GM18499 (cell line): Measurements from ENCODE around the gene NXPH4.

Experiments
- ATAC-seq: cut with Tn5 transposase; IDR thresholded peaks from one replicate; pipeline ENCODE4 v1.9.1; 2021; ENCODE audit warnings: moderate number of reproducible peaks; ENCODE audit not compliant: insufficient read depth, unreplicated experiment

The NXPH4 gene

GRCh38 chr12:57216921-57217879, 606 bp downstream of the NXPH4 start:
- ATAC-seq = no peak

- no peak for ATAC-seq
Measured at GRCh38 chr12:57218030-57218853, 1.6 kb downstream of the NXPH4 start.

DNA sequence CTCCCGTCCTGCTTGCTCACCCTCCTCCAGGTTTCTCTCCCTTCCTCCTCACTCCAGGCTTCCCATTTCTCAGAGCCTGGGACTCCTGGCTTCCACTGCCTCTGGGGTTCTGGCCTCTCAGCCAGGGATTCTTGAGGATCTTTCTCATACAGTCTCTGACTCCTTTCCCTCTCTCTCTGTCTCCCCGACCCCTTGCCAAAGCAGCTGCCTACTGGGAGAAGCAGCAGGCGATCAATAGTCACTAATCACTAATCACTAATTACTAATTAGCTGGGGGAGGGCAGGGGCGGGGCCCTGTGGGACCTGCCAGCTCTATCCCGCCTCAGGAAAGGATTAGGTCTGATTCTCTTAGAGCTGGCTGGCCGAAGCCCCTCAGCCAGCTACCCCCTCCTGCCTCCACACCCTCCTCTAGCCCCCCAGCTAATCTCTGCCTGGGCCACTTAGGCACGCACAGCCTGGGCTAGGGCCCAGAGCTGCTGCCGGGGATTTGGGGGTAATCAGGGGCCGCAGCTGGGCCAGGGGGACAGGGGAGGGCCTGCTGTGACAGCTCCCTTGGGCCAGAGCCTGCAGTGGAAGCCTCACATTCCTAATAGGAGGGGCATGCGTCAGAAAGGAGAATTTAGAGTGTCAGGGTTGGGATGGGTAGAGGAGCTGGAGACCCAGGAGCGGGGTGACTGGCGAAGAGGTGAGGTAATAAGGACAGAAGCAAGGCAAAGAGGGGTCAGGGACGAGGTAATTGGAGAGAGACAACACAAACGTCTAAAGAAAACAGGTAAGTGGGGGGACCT, 2.8 kb downstream of the NXPH4 start:
- no peak for ATAC-seq

GRCh38 chr12:57219993-57220754, 3.6 kb downstream of the NXPH4 start:
- ATAC-seq = no peak

DNA sequence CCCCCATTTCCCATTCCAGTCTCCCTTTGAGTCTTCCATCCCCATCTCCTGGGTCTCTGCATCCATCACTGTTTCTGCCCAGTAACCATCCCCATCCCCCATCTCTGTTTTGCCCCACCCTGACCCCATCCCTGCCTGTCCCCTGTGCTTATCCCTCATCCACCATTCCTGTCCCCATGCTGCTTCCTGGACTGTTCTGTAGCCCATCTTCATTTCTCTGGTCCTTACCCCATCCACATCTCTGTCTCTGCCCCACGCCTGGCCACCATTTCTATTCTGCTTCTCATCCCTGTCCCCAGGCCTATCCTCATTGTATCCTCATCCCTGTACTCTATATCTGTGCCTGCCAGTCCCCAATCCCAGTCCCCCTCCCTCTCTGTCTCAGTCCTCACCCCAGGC, 4.2 kb downstream of the NXPH4 start:
- ATAC-seq = no peak

- ATAC-seq = no peak
Measured at GRCh38 chr12:57221169-57221917, 4.7 kb downstream of the NXPH4 start.

GRCh38 chr12:57222286-57223190, 5.9 kb downstream of the NXPH4 start:
- no peak for ATAC-seq

DNA sequence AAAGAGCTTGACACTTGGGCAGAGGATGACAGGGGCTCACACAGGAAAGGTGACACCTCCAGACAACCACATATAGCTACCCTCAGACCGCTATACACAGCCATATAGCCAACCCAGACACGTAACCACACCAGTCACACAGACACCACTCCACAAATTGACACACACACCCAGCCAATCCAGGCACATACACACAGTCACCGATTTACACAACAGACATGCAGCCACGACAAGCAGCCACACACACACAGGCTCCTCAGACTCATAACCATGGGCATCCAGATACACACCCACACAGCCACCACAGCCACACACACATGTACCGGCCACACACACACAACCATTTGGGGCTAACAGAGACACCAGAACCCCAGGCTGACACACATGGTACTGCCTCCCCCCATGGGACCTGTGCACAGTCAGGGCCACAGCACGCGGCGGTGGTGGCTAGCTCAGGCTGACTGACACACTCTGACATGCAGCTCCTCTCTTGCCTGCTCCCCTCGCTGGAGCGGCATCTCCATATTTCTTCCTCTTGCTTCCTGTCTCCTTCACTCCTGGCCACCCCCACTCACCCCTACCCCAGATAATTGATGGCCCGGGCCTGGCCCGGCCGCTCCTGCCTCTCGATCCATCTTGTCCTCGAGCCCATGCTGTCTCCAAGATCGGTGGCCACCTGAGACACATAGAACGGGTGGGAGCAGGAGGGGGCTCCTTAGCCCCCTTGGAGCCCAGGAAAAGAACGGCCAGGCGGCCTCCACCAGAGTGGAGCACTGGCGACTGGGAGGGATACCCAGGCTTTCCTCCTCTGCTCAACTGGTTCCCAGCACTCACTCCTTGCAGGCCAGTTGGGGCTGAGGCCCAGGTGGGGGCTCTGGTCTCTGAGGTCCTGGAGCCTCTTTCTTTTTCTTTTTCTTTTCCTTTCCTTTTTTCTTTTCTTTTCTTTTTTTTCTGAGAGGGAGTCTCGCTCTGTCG, 6.9 kb downstream of the NXPH4 start:
- ATAC-seq = no peak

GRCh38 chr12:57224278-57224972, 7.8 kb downstream of the NXPH4 start:
- ATAC-seq = no peak

GRCh38 chr12:57224973-57225679, 8.5 kb downstream of the NXPH4 start:
- ATAC-seq = no peak

DNA sequence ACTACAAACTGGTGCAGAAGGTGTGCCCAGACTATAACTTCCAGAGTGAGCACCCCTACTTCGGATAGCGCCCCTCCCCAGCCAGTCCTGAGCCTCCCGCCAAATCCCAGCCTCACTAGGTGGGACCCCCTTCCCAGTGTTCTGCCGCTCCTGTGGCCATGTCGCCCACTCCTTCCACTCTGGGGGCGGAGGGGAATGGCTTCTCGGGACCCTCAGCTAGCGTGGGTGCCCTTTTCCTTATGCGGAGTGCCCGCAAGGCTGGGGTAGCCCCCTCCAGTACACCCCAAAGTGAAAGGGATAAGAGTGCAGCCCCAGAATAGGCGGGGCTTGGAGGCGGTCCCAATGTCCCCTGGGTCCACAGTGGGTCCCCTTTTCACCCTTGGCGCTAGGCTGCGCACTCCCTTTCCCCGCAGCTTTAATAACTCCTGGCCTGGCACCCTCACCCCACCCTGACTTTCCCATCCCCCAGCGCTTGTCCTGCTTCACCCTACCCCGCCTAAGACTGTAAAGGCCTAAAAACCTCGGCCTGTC, 9.2 kb downstream of the NXPH4 start:
- ATAC-seq = no peak

- ATAC-seq = no peak
Measured at GRCh38 chr12:57226588-57227314, 10.2 kb downstream of the NXPH4 start.

DNA sequence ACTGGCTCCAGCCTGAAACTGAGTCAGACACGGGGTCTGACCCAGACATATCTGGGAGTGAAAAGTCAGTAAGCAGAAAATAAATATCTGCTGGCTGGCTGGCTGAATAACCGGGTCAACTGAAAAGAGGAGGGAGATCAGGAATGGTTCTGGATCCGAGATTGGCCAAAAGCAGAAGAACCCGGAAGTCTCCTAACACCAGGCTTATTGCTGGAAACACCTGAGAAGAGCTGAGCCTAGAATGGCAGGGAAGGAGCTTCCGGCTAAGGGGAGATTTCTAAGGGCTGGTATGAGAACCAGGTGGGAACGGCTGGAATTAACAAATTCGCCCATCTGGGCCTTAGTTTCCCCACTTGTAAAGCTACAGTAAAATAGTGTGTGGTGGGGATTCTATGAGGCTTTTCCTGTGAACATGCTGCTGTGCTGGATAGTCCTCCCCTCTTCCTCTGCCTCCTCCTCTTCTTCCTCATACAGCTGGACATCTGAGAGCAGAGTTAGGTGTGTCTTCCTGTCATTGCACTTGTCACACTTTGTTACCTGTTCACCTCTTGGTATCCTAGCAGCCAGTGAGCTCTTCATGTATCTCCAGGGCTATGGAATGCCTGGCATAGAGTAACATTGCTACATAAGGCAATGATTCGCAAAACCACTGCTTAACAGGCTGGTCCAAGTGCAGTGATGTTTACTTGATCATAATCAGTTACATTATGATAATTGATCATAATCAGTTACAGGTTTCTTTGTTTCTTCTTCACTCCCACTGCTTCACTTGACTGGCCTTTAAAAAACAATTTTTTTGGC, 10.9 kb downstream of the NXPH4 start:
- no peak for ATAC-seq

GRCh38 chr12:57229046-57229633, 12.5 kb downstream of the NXPH4 start:
- ATAC-seq = no peak
